Activated CD8-positive, alpha-beta T cell treated with anti-CD3 and anti-CD28 coated beads for 36 hours (primary cell): Measurements from ENCODE around the gene TIAM2. TPM values are rescaled to one million over a fixed set of nuclear protein-coding genes. Genes with fewer than 3 reads are reported as not detected.

Source experiments
- ATAC-seq: fragments of 200-7000 bp; cut with Tn5 transposase; one replicate; pipeline ENCODE4 v1.10.0; 2021; ENCODE audit warnings: mild to moderate bottlenecking, moderate library complexity
- CTCF ChIA-PET: fragments of 350-600 bp; sonication (Branson Sonifier 250); formaldehyde crosslinking; loops from one replicate; lab custom pipeline; 2021; ENCODE audit warnings: antibody characterized with exemption; lab: Charles Lee
- POLR2A ChIA-PET: fragments of 350-600 bp; sonication (Branson Sonifier 250); formaldehyde crosslinking; loops from one replicate; lab custom pipeline; 2021; ENCODE audit warnings: antibody characterized with exemption; lab: Charles Lee
- DNase-seq: peaks from one replicate; pipeline ENCODE4 v3.0.0-alpha.2; 2020
- H3K27ac Mint-ChIP-seq: one replicate; pipeline ENCODE4 v1.8.0; 2021; ENCODE audit warnings: mild to moderate bottlenecking, mixed read lengths
- H3K27me3 Mint-ChIP-seq: one replicate; pipeline ENCODE4 v1.8.0; 2021; ENCODE audit warnings: mixed read lengths
- H3K36me3 Mint-ChIP-seq: one replicate; pipeline ENCODE4 v1.8.0; 2021; ENCODE audit warnings: low read depth, mixed read lengths
- H3K4me1 Mint-ChIP-seq: one replicate; pipeline ENCODE4 v1.8.0; 2021; ENCODE audit warnings: low read depth, mixed read lengths
- H3K4me3 Mint-ChIP-seq: one replicate; pipeline ENCODE4 v1.8.0; 2021; ENCODE audit warnings: mild to moderate bottlenecking, moderate library complexity, mixed read lengths
- H3K9me3 Mint-ChIP-seq: one replicate; pipeline ENCODE4 v1.8.0; 2021; ENCODE audit warnings: mixed read lengths
- CTCF ChIP-seq: fragments of 200-600 bp; IDR thresholded peaks from one replicate; pipeline ENCODE4 v1.8.0; 2022; ENCODE audit warnings: antibody characterized with exemption, mild to moderate bottlenecking
- intact Hi-C: fragments of 100-400 bp; cut with micrococcal nuclease; formaldehyde crosslinking; loops from one replicate; pipeline ENCODE4 v1.10.0; 2022
- total RNA-seq, 2 experiments: library from RNA; stranded (reverse); gene quantifications; one replicate each; pipeline ENCODE4 v1.2.3, GENCODE V29; 2021

Gene TIAM2
- total RNA-seq, 2 experiments from 2014 or later: 5.6 to 7.1 TPM

GRCh38 chr6:154977588-154977987, 17.5 kb upstream of the TIAM2 start:
- intact Hi-C loops: no loop called here

GRCh38 chr6:154980273-154981078, 14.6 kb upstream of the TIAM2 start:
- H3K36me3 Mint-ChIP-seq: no peaks in the 10 kb centered on the region
- intact Hi-C loops: no loop called here
- CTCF ChIA-PET: no interaction called here
- no peak overlapping the region for H3K27ac Mint-ChIP-seq
- DNase-seq (no peak), ATAC-seq (no peak)
- H3K4me1 Mint-ChIP-seq: peaks cover 7% of the 10 kb centered on the region
- no peaks in the 10 kb centered on the region for H3K27me3 Mint-ChIP-seq
- no peak overlapping the region for H3K4me3 Mint-ChIP-seq
- no peaks in the 10 kb centered on the region for H3K9me3 Mint-ChIP-seq
- POLR2A ChIA-PET: no interaction called here
- TF ChIP-seq CTCF: no peak

More at GRCh38 chr6:154977588-154977987, 17.5 kb upstream of the TIAM2 start:
- CTCF ChIA-PET: interaction anchor here (0.7 kb wide), 1 partner anchor 102 kb away, joined by 3 read pairs; no protein-coding TSS in a partner anchor
- ATAC-seq (no peak), DNase-seq (no peak)
- Mint-ChIP-seq H3K27ac (no peak overlapping the region), H3K27me3 (no peaks in the 10 kb centered on the region), H3K4me3 (no peak overlapping the region), H3K9me3 (no peaks in the 10 kb centered on the region), H3K4me1 (peaks cover 7% of the 10 kb centered on the region), H3K36me3 (no peaks in the 10 kb centered on the region)
- no peak for TF ChIP-seq CTCF
- POLR2A ChIA-PET: interaction anchor here (0.6 kb wide), 1 partner anchor 569 kb away, joined by 3 read pairs; no protein-coding TSS in a partner anchor

- H3K27me3 Mint-ChIP-seq: no peaks in the 10 kb centered on the region
- peaks cover 7% of the 10 kb centered on the region for H3K4me1 Mint-ChIP-seq
- H3K9me3 Mint-ChIP-seq: no peaks in the 10 kb centered on the region
- no peak overlapping the region for H3K4me3 Mint-ChIP-seq
- TF ChIP-seq CTCF: no peak
- DNase-seq (no peak), ATAC-seq (peak; percentile 47)
- H3K27ac Mint-ChIP-seq: no peak overlapping the region
- H3K36me3 Mint-ChIP-seq: no peaks in the 10 kb centered on the region
- ChIA-PET CTCF (interaction anchor here (1.0 kb wide), 1 partner anchor 334 kb away, joined by 3 read pairs; no protein-coding TSS in a partner anchor), POLR2A (no interaction called here)
- intact Hi-C loops: no loop called here
Measured at GRCh38 chr6:154981079-154981870, 13.8 kb upstream of the TIAM2 start.

GRCh38 chr6:154984146-154984545, 11.0 kb upstream of the TIAM2 start:
- Mint-ChIP-seq H3K27ac (no peak overlapping the region), H3K36me3 (no peaks in the 10 kb centered on the region), H3K9me3 (peaks cover 6% of the 10 kb centered on the region), H3K4me3 (no peak overlapping the region), H3K27me3 (no peaks in the 10 kb centered on the region), H3K4me1 (peaks cover 7% of the 10 kb centered on the region)
- POLR2A ChIA-PET: no interaction called here
- CTCF ChIA-PET: interaction anchor here (2.8 kb wide), 1 partner anchor 56 kb away, joined by 9 read pairs; no protein-coding TSS in a partner anchor
- intact Hi-C loops: no loop called here
- no peak for TF ChIP-seq CTCF
- DNase-seq (no peak), ATAC-seq (no peak)
